HEK293T (cell line): Measurements from ENCODE around the gene TAF3.

ENCODE experiments used
- CTCF ChIA-PET: fragments of 350-600 bp; formaldehyde crosslinking; extraction: SDS; loops from one replicate; lab custom pipeline; 2021; ENCODE audit warnings: antibody characterized with exemption, inconsistent platforms; lab: Yijun Ruan, JAX
- POLR2A ChIA-PET: fragments of 350-600 bp; formaldehyde crosslinking; extraction: SDS; loops from one replicate; lab custom pipeline; 2020; ENCODE audit warnings: antibody characterized with exemption, inconsistent platforms; lab: Yijun Ruan, JAX
- DNase-seq: peaks from one replicate; pipeline ENCODE4 v3.0.0; 2012; ENCODE audit warnings: mixed read lengths; ENCODE audit errors: extremely low spot score
- ARNT ChIP-seq: fragments of 450-650 bp; IDR thresholded peaks from 2 replicates; pipeline ENCODE4 v1.6.1; 2017; ENCODE audit warnings: mild to moderate bottlenecking
- BHLHE40 ChIP-seq: fragments of 450-650 bp; IDR thresholded peaks from 2 replicates; pipeline ENCODE4 v1.6.1; 2016; ENCODE audit warnings: mild to moderate bottlenecking, moderate library complexity, borderline replicate concordance
- CTBP1 ChIP-seq: fragments of 450-650 bp; IDR thresholded peaks from 2 replicates; pipeline ENCODE4 v1.6.1; 2016; ENCODE audit warnings: borderline replicate concordance
- ELF4 ChIP-seq: fragments of 450-650 bp; IDR thresholded peaks from 2 replicates; pipeline ENCODE4 v1.6.1; 2017; ENCODE audit warnings: antibody characterized with exemption
- FOXA1 ChIP-seq: fragments of 450-650 bp; IDR thresholded peaks from 2 replicates; pipeline ENCODE4 v1.6.1; 2016; ENCODE audit warnings: mild to moderate bottlenecking
- FOXK2 ChIP-seq: fragments of 450-650 bp; IDR thresholded peaks from 2 replicates; pipeline ENCODE4 v1.6.1; 2016; ENCODE audit warnings: mild to moderate bottlenecking
- FOXM1 ChIP-seq: fragments of 450-650 bp; IDR thresholded peaks from 2 replicates; pipeline ENCODE4 v1.6.1; 2017; ENCODE audit warnings: mild to moderate bottlenecking, borderline replicate concordance
- HDGF ChIP-seq: fragments of 450-650 bp; IDR thresholded peaks from 2 replicates; pipeline ENCODE4 v1.6.1; 2017; ENCODE audit warnings: antibody characterized with exemption, borderline replicate concordance
- L3MBTL2 ChIP-seq: fragments of 450-650 bp; conservative IDR thresholded peaks from 2 replicates; pipeline ENCODE4 v1.6.1; 2016; ENCODE audit warnings: mild to moderate bottlenecking
- LEF1 ChIP-seq: fragments of 450-650 bp; IDR thresholded peaks from 2 replicates; pipeline ENCODE4 v1.6.1; 2017; ENCODE audit warnings: mild to moderate bottlenecking, borderline replicate concordance
- NFRKB ChIP-seq: fragments of 450-650 bp; IDR thresholded peaks from 2 replicates; pipeline ENCODE4 v1.6.1; 2016; ENCODE audit warnings: mild to moderate bottlenecking, moderate library complexity
- PKNOX1 ChIP-seq: fragments of 450-650 bp; IDR thresholded peaks from 2 replicates; pipeline ENCODE4 v1.6.1; 2016
- SP1 ChIP-seq: fragments of 450-650 bp; IDR thresholded peaks from 2 replicates; pipeline ENCODE4 v1.6.1; 2017
- SUZ12 ChIP-seq: fragments of 450-650 bp; IDR thresholded peaks from 2 replicates; pipeline ENCODE4 v1.6.1; 2016; ENCODE audit warnings: mild to moderate bottlenecking
- TARDBP ChIP-seq: fragments of 450-650 bp; IDR thresholded peaks from 2 replicates; pipeline ENCODE4 v1.6.1; 2016
- ZNF384 ChIP-seq: fragments of 450-650 bp; IDR thresholded peaks from 2 replicates; pipeline ENCODE4 v1.6.1; 2016

TAF3 gene

DNA sequence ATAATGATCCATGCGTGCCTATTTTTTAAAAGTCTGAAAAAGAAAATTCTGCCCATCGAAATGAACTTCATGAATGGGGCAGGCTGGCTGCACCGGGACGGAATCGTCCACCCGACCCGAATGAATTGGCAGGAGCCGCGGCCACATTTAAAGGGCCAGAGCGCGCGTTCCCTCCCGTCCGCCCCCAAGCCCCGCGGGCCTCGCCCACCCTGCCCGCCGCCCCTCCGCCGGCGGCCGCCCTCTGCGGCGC, 235.9 kb downstream of the TAF3 start:
- POLR2A ChIA-PET: no interaction called here
- CTCF ChIA-PET: interaction anchor here (0.7 kb wide), 1 partner anchor 390 kb away, joined by 3 read pairs; no protein-coding TSS in a partner anchor
- TF ChIP-seq NFRKB (no peak), BHLHE40 (no peak), ZNF384 (no peak), SUZ12 (no peak), L3MBTL2 (no peak), CTBP1 (no peak), SP1 (no peak), HDGF (no peak), ELF4 (no peak), TARDBP (no peak), FOXK2 (no peak), ARNT (no peak), FOXA1 (no peak)

DNA sequence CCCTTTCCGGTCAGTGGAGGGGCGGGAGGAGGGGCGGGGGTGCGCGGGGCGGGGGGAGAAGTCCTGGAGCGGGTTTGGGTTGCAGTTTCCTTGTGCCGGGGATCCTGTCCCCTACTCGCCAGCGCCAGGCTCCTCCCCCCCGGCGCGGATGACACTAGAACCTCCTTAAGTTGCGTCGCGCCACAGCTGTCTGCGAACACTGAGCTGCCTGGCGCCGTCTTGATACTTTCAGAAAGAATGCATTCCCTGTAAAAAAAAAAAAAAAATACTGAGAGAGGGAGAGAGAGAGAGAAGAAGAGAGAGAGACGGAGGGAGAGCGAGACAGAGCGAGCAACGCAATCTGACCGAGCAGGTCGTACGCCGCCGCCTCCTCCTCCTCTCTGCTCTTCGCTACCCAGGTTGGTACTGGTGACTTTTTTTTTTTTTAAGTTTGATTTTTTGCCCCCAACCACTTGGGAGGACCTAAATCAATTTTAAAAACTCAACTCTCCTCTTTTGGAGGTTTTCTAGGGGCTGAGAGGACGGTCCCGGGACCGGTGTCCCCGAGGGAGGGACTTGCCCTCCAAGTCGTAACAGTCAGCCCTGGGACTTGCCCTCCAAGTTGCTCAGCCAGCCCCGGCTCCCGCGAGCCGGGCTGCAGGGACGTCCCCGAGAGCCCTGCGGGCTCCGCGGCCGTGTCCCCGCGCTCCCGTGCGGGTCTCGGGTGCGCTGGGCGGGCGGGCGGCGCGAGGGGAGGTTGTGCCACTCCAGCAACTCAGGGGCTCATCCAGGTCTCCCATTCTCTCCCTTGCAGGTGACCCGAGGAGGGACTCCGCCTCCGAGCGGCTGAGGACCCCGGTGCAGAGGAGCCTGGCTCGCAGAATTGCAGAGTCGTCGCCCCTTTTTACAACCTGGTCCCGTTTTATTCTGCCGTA, 236.4 kb downstream of the TAF3 start, which contains the start of gene GATA3:
Gene GATA3, plus strand, starts transcription at position 195 of the 914 bp plus-strand sequence. CDS start 968 bp downstream, outside the sequence.
- DNase-seq: no peak
- ChIA-PET POLR2A (no interaction called here), CTCF (interaction anchor here (0.7 kb wide), 1 partner anchor 389 kb away, joined by 3 read pairs; no protein-coding TSS in a partner anchor)
- no peak for TF ChIP-seq L3MBTL2
- no peak for TF ChIP-seq LEF1
- TF ChIP-seq ZNF384: no peak
- TF ChIP-seq FOXM1: no peak
- TF ChIP-seq ARNT: no peak
- TF ChIP-seq SP1: no peak
- no peak for TF ChIP-seq BHLHE40
- TF ChIP-seq SUZ12: no peak
- no peak for TF ChIP-seq CTBP1
- no peak for TF ChIP-seq PKNOX1
- TF ChIP-seq TARDBP: no peak
- TF ChIP-seq FOXA1: no peak
- no peak for TF ChIP-seq FOXK2
- no peak for TF ChIP-seq NFRKB
- no peak for TF ChIP-seq ELF4

More for the DNA sequence above, 235.9 kb downstream of the TAF3 start:
- DNase-seq: peak; percentile 46

DNA sequence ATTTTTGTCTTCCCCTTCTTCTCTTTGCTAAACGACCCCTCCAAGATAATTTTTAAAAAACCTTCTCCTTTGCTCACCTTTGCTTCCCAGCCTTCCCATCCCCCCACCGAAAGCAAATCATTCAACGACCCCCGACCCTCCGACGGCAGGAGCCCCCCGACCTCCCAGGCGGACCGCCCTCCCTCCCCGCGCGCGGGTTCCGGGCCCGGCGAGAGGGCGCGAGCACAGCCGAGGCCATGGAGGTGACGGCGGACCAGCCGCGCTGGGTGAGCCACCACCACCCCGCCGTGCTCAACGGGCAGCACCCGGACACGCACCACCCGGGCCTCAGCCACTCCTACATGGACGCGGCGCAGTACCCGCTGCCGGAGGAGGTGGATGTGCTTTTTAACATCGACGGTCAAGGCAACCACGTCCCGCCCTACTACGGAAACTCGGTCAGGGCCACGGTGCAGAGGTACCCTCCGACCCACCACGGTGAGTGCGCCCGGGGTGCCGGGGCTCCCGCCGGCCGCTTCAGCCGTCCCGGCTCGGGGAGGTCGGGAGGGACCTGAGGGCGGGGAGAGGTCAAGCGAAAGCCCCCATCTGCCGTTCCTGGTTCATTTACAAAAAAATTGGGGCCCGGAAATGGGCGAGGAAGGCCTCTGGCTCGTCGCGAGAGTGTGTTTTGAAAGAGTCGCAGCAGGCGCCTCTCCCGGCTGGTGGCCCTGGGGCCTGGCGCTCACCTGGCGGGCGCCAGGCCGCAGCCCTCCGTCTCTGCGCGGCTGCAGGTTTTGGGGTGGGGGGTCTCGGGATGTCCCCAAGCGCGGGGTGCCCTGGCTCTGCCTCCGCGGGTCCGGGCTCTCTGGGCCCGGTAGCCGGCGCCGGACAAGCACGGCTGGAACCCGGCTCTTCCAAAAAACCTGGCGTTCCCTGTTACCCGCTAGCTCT, 237.4 kb downstream of the TAF3 start:
- DNase-seq: no peak
- ChIA-PET POLR2A (no interaction called here), CTCF (no interaction called here)
- TF ChIP-seq TARDBP: no peak
- no peak for TF ChIP-seq ELF4
- no peak for TF ChIP-seq FOXM1
- no peak for TF ChIP-seq CTBP1
- no peak for TF ChIP-seq FOXK2
- no peak for TF ChIP-seq SP1
- no peak for TF ChIP-seq L3MBTL2
- TF ChIP-seq HDGF: no peak
- no peak for TF ChIP-seq FOXA1
- TF ChIP-seq ARNT: no peak
- TF ChIP-seq ZNF384: no peak
- no peak for TF ChIP-seq SUZ12
- TF ChIP-seq BHLHE40: no peak
- no peak for TF ChIP-seq LEF1
- TF ChIP-seq NFRKB: no peak
- TF ChIP-seq PKNOX1: no peak

DNA sequence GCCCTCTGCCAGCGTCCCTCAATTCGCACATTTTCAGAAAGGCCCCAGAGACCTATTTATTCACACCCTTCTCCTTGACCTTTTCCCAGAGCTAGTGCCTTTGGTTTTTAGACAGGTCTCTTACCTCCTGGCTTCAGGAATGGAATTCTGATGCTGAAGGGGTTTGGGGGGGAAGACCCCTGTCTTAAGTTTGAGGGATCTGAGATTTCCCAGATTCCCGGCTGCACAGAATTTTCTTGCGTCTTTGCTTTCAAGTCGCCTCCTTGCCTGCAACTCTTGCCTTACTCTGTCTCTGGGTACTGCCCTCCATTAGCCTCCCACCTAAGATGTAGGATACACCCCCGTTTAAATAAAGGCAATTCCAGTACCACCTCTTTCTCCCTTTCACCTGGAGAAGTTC, 238.1 kb downstream of the TAF3 start:
- TF ChIP-seq FOXK2 (no peak), SP1 (no peak), SUZ12 (no peak), CTBP1 (no peak), FOXA1 (no peak), TARDBP (no peak), NFRKB (no peak), ELF4 (no peak), BHLHE40 (no peak)
- POLR2A ChIA-PET: no interaction called here
- CTCF ChIA-PET: no interaction called here
- no peak for DNase-seq

DNA sequence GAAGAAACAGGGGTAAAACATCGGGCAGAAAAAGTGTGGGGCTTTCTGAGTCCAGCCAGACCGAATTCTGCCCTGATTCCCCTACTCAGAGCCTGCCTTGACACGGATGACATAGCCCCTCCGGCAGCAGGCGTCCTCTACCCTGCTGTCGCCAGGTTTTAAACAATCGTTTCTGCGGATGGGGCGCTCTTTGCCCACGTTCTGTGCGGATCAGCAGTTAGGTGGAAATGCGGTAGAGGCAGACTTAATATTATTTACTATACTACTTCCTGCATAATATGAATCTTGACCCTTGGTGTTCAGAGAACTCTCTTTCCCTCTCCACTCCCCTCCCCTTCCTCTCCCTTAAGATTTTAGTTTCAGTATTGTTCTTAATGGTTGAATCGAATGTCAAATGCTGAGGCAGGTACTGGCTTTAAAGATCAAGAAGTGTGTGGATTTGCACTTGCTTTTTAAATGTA, 238.6 kb downstream of the TAF3 start:
- DNase-seq: no peak
- CTCF ChIA-PET: no interaction called here

More for the DNA sequence above, 238.6 kb downstream of the TAF3 start:
- no peak for TF ChIP-seq ELF4
- no peak for TF ChIP-seq L3MBTL2
- no peak for TF ChIP-seq SP1
- no peak for TF ChIP-seq SUZ12
- TF ChIP-seq CTBP1: no peak
- TF ChIP-seq ZNF384: no peak
- no peak for TF ChIP-seq ARNT
- TF ChIP-seq FOXM1: no peak
- no peak for TF ChIP-seq PKNOX1
- TF ChIP-seq HDGF: no peak
- no peak for TF ChIP-seq FOXA1
- TF ChIP-seq TARDBP: no peak
- no peak for TF ChIP-seq LEF1
- TF ChIP-seq NFRKB: no peak
- TF ChIP-seq FOXK2: no peak
- no peak for TF ChIP-seq BHLHE40
- POLR2A ChIA-PET: no interaction called here
